HCT116 (cell line): Measurements from ENCODE around the gene ZNF536. TPM values are rescaled to one million over a fixed set of nuclear protein-coding genes. Genes with fewer than 3 reads are reported as not detected.

ENCODE experiments used
- ATAC-seq: fragments of 200-7000 bp; cut with Tn5 transposase; 2 replicates; pipeline ENCODE4 v1.9.1; 2020; ENCODE audit warnings: mild to moderate bottlenecking, moderate library complexity
- BruUV-seq: library from RNA; stranded (reverse); fragments of 400-500 nt; replicated peaks from 2 replicates; lab custom pipeline; 2021; lab: Mats Ljungman, UMichigan
- CTCF ChIA-PET: fragments of 300-600 bp; sonication (Branson Sonifier 250); formaldehyde crosslinking; loops from one replicate; lab custom pipeline; 2021; ENCODE audit warnings: antibody characterized with exemption; lab: Charles Lee
- POLR2A ChIA-PET: fragments of 300-600, 350-600 bp; sonication (Branson Sonifier 250); formaldehyde crosslinking; loops from one replicate; lab custom pipeline; 2021; ENCODE audit warnings: antibody characterized with exemption; lab: Charles Lee
- RAD21 ChIA-PET, 2 experiments: fragments of 300-600 bp; sonication (Branson Sonifier 250); formaldehyde crosslinking; loops; one replicate each; lab custom pipeline; 2023; ENCODE audit warnings: low total read pairs in 2 of 2; ENCODE audit not compliant: uncharacterized antibody in 2 of 2, unreplicated experiment in 2 of 2, low non-redundant PET in 1 of 2; lab: Charles Lee
- DNase-seq: peaks from one replicate; pipeline ENCODE4 v3.0.0-alpha.2; 2010; ENCODE audit warnings: low read depth, low spot score
- H2AFZ ChIP-seq: fragments of 200-600 bp; shearing (Covaris generic), sonication (generic); 2 replicates; pipeline ENCODE4 v1.6.1; 2017; ENCODE audit warnings: low read depth, mixed run types, mixed read lengths, antibody characterized with exemption, low read length; ENCODE audit not compliant: poor library complexity, severe bottlenecking
- H3K27ac ChIP-seq: 2 replicates; pipeline ENCODE4 v1.5.1; 2012; ENCODE audit warnings: low read depth, low read length
- H3K27me3 ChIP-seq: fragments of 200-600 bp; sonication (generic); 2 replicates; pipeline ENCODE4 v1.6.1; 2016; ENCODE audit warnings: mixed run types, low read length, mixed read lengths; ENCODE audit not compliant: insufficient read depth
- H3K36me3 ChIP-seq, 2 experiments: fragments of 200-500 bp in 1 of 2; fragments of 200-600 bp in 1 of 2; sonication (Bioruptor generic) in 1 of 2; sonication (generic) in 1 of 2; 2 replicates each; pipeline versions ENCODE4 v1.5.1 to v1.6.1; 2014 to 2016; ENCODE audit warnings: low read length in 2 of 2, inconsistent platforms in 1 of 2, mixed read lengths in 1 of 2, mixed run types in 1 of 2; ENCODE audit not compliant: insufficient read depth in 2 of 2, control insufficient read depth in 1 of 2
- H3K4me1 ChIP-seq, 2 experiments: fragments of 200-600 bp in 1 of 2; sonication (generic) in 1 of 2; 2 replicates each; pipeline versions ENCODE4 v1.5.1 to v1.6.1; 2012 to 2017; ENCODE audit warnings: low read length in 2 of 2, inconsistent platforms in 1 of 2, mild to moderate bottlenecking in 1 of 2, mixed read lengths in 1 of 2, mixed run types in 1 of 2, moderate library complexity in 1 of 2; ENCODE audit not compliant: insufficient read depth in 2 of 2, control insufficient read depth in 1 of 2
- H3K4me2 ChIP-seq: fragments of 200-600 bp; sonication (generic); 2 replicates; pipeline ENCODE4 v1.6.1; 2017; ENCODE audit warnings: mixed run types, low read length, mixed read lengths
- H3K4me3 ChIP-seq, 2 experiments: fragments of 200-600 bp in 1 of 2; sonication (generic) in 1 of 2; replicated peaks in 1 of 2; 2 replicates each; pipeline ENCODE4 v1.5.1; 2011 to 2016; ENCODE audit warnings: low read length in 2 of 2, control low read depth in 1 of 2, low read depth in 1 of 2, mild to moderate bottlenecking in 1 of 2, mixed read lengths in 1 of 2, mixed run types in 1 of 2
- H3K79me2 ChIP-seq: fragments of 200-600 bp; sonication (generic); 2 replicates; pipeline ENCODE4 v1.6.1; 2017; ENCODE audit warnings: mild to moderate bottlenecking, mixed run types, low read length, moderate library complexity, mixed read lengths; ENCODE audit not compliant: insufficient read depth
- H3K9ac ChIP-seq: fragments of 200-600 bp; sonication (generic); 2 replicates; pipeline ENCODE4 v1.6.1; 2016; ENCODE audit warnings: low read length, mixed read lengths
- H3K9me2 ChIP-seq: fragments of 200-600 bp; sonication (generic), shearing (Covaris generic); 2 replicates; pipeline ENCODE4 v1.6.1; 2017; ENCODE audit warnings: mixed run types, mild to moderate bottlenecking, moderate library complexity; ENCODE audit not compliant: insufficient read depth
- H3K9me3 ChIP-seq, 2 experiments: fragments of 200-500 bp in 1 of 2; fragments of 200-600 bp in 1 of 2; sonication (Bioruptor generic) in 1 of 2; sonication (generic) in 1 of 2; 2 replicates each; pipeline ENCODE4 v1.6.1; 2014 to 2017; ENCODE audit warnings: low read length in 2 of 2, mixed read lengths in 2 of 2, inconsistent platforms in 1 of 2, low read depth in 1 of 2, mild to moderate bottlenecking in 1 of 2, mixed run types in 1 of 2, moderate library complexity in 1 of 2; ENCODE audit not compliant: control insufficient read depth in 1 of 2, insufficient read depth in 1 of 2
- H4K20me1 ChIP-seq: fragments of 200-600 bp; sonication (generic), shearing (Covaris generic); 2 replicates; pipeline ENCODE4 v1.6.1; 2017; ENCODE audit warnings: mixed run types, mild to moderate bottlenecking, moderate library complexity; ENCODE audit not compliant: insufficient read depth
- CBX3 ChIP-seq: IDR thresholded peaks from 2 replicates; pipeline ENCODE4 v1.6.1; 2012; ENCODE audit warnings: low read depth
- CEBPB ChIP-seq: IDR thresholded peaks from 2 replicates; pipeline ENCODE4 v1.6.1; 2012; ENCODE audit warnings: low read depth
- EZH2 ChIP-seq: fragments of 200-600 bp; sonication (generic); IDR thresholded peaks from 2 replicates; pipeline ENCODE4 v1.6.1; 2017; ENCODE audit warnings: antibody characterized with exemption, mixed run types
- FOSL1 ChIP-seq: IDR thresholded peaks from 2 replicates; pipeline ENCODE4 v1.6.1; 2012; ENCODE audit warnings: low read depth
- POLR2A ChIP-seq: IDR thresholded peaks from 2 replicates; pipeline ENCODE4 v1.7.0; 2011; ENCODE audit warnings: borderline replicate concordance; ENCODE audit not compliant: insufficient read depth, insufficient read length; ENCODE audit errors: extremely low read depth
- POLR2AphosphoS5 ChIP-seq: IDR thresholded peaks from 2 replicates; pipeline ENCODE4 v1.6.1; 2011; ENCODE audit warnings: mild to moderate bottlenecking, low read depth, low read length, moderate library complexity
- RAD21 ChIP-seq: IDR thresholded peaks from 2 replicates; pipeline ENCODE4 v1.6.1; 2012; ENCODE audit warnings: low read depth, mild to moderate bottlenecking
- SRF ChIP-seq: IDR thresholded peaks from 2 replicates; pipeline ENCODE4 v1.6.1; 2012; ENCODE audit warnings: low read depth
- TCF7L2 ChIP-seq: IDR thresholded peaks from 2 replicates; pipeline ENCODE4 v1.7.0; 2011; ENCODE audit warnings: borderline replicate concordance, inconsistent platforms; ENCODE audit not compliant: insufficient read depth, insufficient read length; ENCODE audit errors: extremely low read depth
- YY1 ChIP-seq: IDR thresholded peaks from 2 replicates; pipeline ENCODE4 v1.6.1; 2011; ENCODE audit warnings: low read length, low read depth, moderate library complexity, mild to moderate bottlenecking; ENCODE audit not compliant: insufficient replicate concordance; ENCODE audit errors: extremely low read depth
- ZFX ChIP-seq: fragments of 450-650 bp; IDR thresholded peaks from 2 replicates; pipeline ENCODE4 v1.6.1; 2017
- ZNF274 ChIP-seq: fragments of 200-500 bp; sonication (Bioruptor generic); IDR thresholded peaks from 2 replicates; pipeline ENCODE4 v1.6.1; 2014; ENCODE audit warnings: mild to moderate bottlenecking, low read depth, low read length, inconsistent platforms
- intact Hi-C: fragments of 100-400 bp; cut with micrococcal nuclease; formaldehyde crosslinking; loops from 2 replicates; pipeline ENCODE4 v1.10.0; 2022
- total RNA-seq: library from RNA; stranded (reverse); gene quantifications from one replicate; pipeline ENCODE4 v1.2.1, GENCODE V29; 2021; ENCODE audit not compliant: unreplicated experiment
- TF ChIP-seq, protein P1 (sequence below), 3 experiments: fragments of 200-600 bp in 1 of 3; sonication (generic) in 1 of 3; IDR thresholded peaks in 2 of 3; conservative IDR thresholded peaks in 1 of 3; 2 replicates each; pipeline ENCODE4 v1.5.1; 2012 to 2017; ENCODE audit warnings: low read depth in 2 of 3, low read length in 2 of 3, antibody characterized with exemption in 1 of 3, borderline replicate concordance in 1 of 3, control low read depth in 1 of 3, mild to moderate bottlenecking in 1 of 3, mixed read lengths in 1 of 3, mixed run types in 1 of 3, moderate library complexity in 1 of 3; ENCODE audit not compliant: insufficient read depth in 1 of 3
- TF ChIP-seq, protein P2 (sequence below): IDR thresholded peaks from 2 replicates; pipeline ENCODE4 v1.6.1; 2012
- TF ChIP-seq, protein P3 (sequence below): IDR thresholded peaks from 2 replicates; pipeline ENCODE4 v1.6.1; 2012; ENCODE audit warnings: low read depth

ZNF536 gene
- total RNA-seq, 1 experiment from 2014 or later: not detected

DNA sequence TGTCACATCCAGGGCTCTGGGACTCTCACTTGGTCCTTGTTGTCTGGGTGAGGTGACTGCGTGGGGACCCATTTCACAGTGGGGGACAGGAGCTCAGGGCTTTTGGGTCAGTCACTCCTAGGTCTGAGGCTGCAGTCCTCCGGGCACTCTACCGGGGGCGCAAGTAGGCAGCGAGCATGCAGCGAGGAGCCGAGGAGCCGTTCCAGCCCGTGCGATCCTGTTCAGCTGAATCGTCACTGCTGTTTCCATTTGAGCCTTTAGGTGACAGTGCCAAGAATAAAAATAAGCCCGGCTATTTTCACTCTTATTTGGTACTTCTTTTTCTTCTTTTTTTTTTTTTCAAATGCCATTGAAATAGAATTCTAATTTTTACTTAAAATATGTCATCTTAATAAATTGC lies 126.5 kb downstream of the ZNF536 start:
- intact Hi-C loops: no loop called here
- DNase-seq (no peak), ATAC-seq (no peak)
- CTCF ChIA-PET: no interaction called here
- Histone ChIP-seq H3K27me3 (peaks cover under 1% of the 10 kb centered on the region; the same call in 1 of the 2 replicates), H3K4me1 (no peaks in the 10 kb centered on the region), H3K36me3 (no peaks in the 10 kb centered on the region), H3K27ac (no peak overlapping the region), H3K4me2 (no peak overlapping the region), H3K9ac (no peak overlapping the region), H3K79me2 (no peaks in the 10 kb centered on the region), H3K9me3 (no peaks in the 10 kb centered on the region), H3K9me2 (no peaks in the 10 kb centered on the region), H2AFZ (no peak overlapping the region), H3K4me3 (no peak overlapping the region), H4K20me1 (no peaks in the 10 kb centered on the region)
- RAD21 ChIA-PET: no interaction called here
- TF ChIP-seq ZFX (no peak), CBX3 (no peak), CEBPB (no peak), POLR2AphosphoS5 (no peak), ZNF274 (no peak), RAD21 (no peak), SRF (no peak), TCF7L2 (no peak), POLR2A (no peak), EZH2 (no peak), FOSL1 (no peak), YY1 (no peak)
- TF ChIP-seq, protein P1, sequence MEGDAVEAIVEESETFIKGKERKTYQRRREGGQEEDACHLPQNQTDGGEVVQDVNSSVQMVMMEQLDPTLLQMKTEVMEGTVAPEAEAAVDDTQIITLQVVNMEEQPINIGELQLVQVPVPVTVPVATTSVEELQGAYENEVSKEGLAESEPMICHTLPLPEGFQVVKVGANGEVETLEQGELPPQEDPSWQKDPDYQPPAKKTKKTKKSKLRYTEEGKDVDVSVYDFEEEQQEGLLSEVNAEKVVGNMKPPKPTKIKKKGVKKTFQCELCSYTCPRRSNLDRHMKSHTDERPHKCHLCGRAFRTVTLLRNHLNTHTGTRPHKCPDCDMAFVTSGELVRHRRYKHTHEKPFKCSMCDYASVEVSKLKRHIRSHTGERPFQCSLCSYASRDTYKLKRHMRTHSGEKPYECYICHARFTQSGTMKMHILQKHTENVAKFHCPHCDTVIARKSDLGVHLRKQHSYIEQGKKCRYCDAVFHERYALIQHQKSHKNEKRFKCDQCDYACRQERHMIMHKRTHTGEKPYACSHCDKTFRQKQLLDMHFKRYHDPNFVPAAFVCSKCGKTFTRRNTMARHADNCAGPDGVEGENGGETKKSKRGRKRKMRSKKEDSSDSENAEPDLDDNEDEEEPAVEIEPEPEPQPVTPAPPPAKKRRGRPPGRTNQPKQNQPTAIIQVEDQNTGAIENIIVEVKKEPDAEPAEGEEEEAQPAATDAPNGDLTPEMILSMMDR (IDR thresholded peaks at IDR 0.05 in 2 of 3, conservative IDR thresholded peaks at IDR 0.05 in 1 of 3; ENCODE audit: borderline replicate concordance in 1 of 3, insufficient read depth in 1 of 3, low read depth in 2 of 3, low read length in 2 of 3): no peak
- TF ChIP-seq, protein P2, sequence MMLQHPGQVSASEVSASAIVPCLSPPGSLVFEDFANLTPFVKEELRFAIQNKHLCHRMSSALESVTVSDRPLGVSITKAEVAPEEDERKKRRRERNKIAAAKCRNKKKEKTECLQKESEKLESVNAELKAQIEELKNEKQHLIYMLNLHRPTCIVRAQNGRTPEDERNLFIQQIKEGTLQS: no peak
- TF ChIP-seq, protein P3, sequence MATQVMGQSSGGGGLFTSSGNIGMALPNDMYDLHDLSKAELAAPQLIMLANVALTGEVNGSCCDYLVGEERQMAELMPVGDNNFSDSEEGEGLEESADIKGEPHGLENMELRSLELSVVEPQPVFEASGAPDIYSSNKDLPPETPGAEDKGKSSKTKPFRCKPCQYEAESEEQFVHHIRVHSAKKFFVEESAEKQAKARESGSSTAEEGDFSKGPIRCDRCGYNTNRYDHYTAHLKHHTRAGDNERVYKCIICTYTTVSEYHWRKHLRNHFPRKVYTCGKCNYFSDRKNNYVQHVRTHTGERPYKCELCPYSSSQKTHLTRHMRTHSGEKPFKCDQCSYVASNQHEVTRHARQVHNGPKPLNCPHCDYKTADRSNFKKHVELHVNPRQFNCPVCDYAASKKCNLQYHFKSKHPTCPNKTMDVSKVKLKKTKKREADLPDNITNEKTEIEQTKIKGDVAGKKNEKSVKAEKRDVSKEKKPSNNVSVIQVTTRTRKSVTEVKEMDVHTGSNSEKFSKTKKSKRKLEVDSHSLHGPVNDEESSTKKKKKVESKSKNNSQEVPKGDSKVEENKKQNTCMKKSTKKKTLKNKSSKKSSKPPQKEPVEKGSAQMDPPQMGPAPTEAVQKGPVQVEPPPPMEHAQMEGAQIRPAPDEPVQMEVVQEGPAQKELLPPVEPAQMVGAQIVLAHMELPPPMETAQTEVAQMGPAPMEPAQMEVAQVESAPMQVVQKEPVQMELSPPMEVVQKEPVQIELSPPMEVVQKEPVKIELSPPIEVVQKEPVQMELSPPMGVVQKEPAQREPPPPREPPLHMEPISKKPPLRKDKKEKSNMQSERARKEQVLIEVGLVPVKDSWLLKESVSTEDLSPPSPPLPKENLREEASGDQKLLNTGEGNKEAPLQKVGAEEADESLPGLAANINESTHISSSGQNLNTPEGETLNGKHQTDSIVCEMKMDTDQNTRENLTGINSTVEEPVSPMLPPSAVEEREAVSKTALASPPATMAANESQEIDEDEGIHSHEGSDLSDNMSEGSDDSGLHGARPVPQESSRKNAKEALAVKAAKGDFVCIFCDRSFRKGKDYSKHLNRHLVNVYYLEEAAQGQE: no peak
- POLR2A ChIA-PET: no interaction called here
- BruUV-seq: no TSS peak
